Effector memory CD4-positive, alpha-beta T cell (primary cell): ENCODE data around the gene CAMTA1.
A peak's percentile ranks its signal among the peaks of the same experiment; 100 is the strongest.

Experiments used
- DNase-seq, 3 donors: peaks; one replicate each; pipeline ENCODE4 v3.0.0-alpha.2; 2020
- H3K27ac ChIP-seq: 2 replicates; pipeline ENCODE4 v1.7.0; 2013; ENCODE audit warnings: mild to moderate bottlenecking, low read length, moderate library complexity; ENCODE audit not compliant: insufficient read depth, poor library complexity, severe bottlenecking
- H3K27me3 ChIP-seq: replicated peaks from 2 replicates; pipeline ENCODE4 v1.7.0; 2013; ENCODE audit warnings: mild to moderate bottlenecking, low read length; ENCODE audit not compliant: insufficient read depth, control insufficient read depth, poor library complexity, severe bottlenecking
- H3K36me3 ChIP-seq: 2 replicates; pipeline ENCODE4 v1.7.0; 2013; ENCODE audit warnings: mild to moderate bottlenecking, low read length, moderate library complexity; ENCODE audit not compliant: control insufficient read depth, insufficient read depth
- H3K4me1 ChIP-seq: 2 replicates; pipeline ENCODE4 v1.7.0; 2013; ENCODE audit warnings: low read length, mild to moderate bottlenecking; ENCODE audit not compliant: control insufficient read depth, insufficient read depth, poor library complexity, severe bottlenecking
- H3K4me3 ChIP-seq: 2 replicates; pipeline ENCODE4 v1.7.0; 2013; ENCODE audit warnings: low read length, low read depth, mild to moderate bottlenecking; ENCODE audit not compliant: insufficient read depth, poor library complexity, severe bottlenecking
- H3K9me3 ChIP-seq: 2 replicates; pipeline ENCODE4 v1.7.0; 2013; ENCODE audit warnings: mild to moderate bottlenecking, low read length, moderate library complexity; ENCODE audit not compliant: control insufficient read depth

CAMTA1 gene

GRCh38 chr1:7744882-7745281 lies 959.6 kb downstream of the CAMTA1 start:
- no peak for DNase-seq
- Histone ChIP-seq H3K27ac (no peak overlapping the region), H3K9me3 (no peaks in the 10 kb centered on the region), H3K27me3 (no peaks in the 10 kb centered on the region), H3K4me1 (no peaks in the 10 kb centered on the region), H3K36me3 (no peaks in the 10 kb centered on the region), H3K4me3 (no peak overlapping the region)

DNA sequence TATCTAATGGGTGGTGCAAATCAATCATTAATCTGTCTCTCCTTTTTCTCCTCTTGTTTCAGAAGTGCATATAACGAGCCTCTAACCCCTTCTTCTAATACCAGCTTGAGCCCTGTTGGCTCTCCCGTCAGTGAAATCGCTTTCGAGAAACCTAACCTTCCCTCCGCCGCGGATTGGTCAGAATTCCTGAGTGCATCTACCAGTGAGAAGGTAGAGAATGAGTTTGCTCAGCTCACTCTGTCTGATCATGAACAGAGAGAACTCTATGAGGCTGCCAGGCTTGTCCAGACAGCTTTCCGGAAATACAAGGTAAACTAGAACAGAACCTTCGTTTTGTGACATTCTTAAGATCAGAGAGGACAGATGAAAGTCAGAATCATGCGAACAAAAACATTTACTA lies 960.5 kb downstream of the CAMTA1 start:
- no peaks in the 10 kb centered on the region for H3K9me3 ChIP-seq
- H3K27ac ChIP-seq: no peak overlapping the region
- H3K4me3 ChIP-seq: no peak overlapping the region
- DNase-seq: no peak
- no peaks in the 10 kb centered on the region for H3K27me3 ChIP-seq
- no peaks in the 10 kb centered on the region for H3K4me1 ChIP-seq
- H3K36me3 ChIP-seq: no peaks in the 10 kb centered on the region

- Histone ChIP-seq H3K27me3 (no peaks in the 10 kb centered on the region), H3K4me1 (no peaks in the 10 kb centered on the region), H3K9me3 (no peaks in the 10 kb centered on the region), H3K27ac (no peak overlapping the region), H3K4me3 (no peak overlapping the region), H3K36me3 (no peaks in the 10 kb centered on the region)
- DNase-seq: no peak
These were observed 962.4 kb downstream of the CAMTA1 start for GRCh38 chr1:7747605-7748004.

- H3K4me3 ChIP-seq: no peak overlapping the region
- no peaks in the 10 kb centered on the region for H3K27me3 ChIP-seq
- H3K4me1 ChIP-seq: no peaks in the 10 kb centered on the region
- no peaks in the 10 kb centered on the region for H3K9me3 ChIP-seq
- no peaks in the 10 kb centered on the region for H3K36me3 ChIP-seq
- no peak for DNase-seq
- H3K27ac ChIP-seq: no peak overlapping the region
These were observed 963.9 kb downstream of the CAMTA1 start for GRCh38 chr1:7749126-7749525.

- no peak overlapping the region for H3K27ac ChIP-seq
These were observed 965.9 kb downstream of the CAMTA1 start for GRCh38 chr1:7751174-7751573.

GRCh38 chr1:7752512-7753417 lies 967.5 kb downstream of the CAMTA1 start:
- DNase-seq: peak; percentile 6 to 47 (median 19)
- Histone ChIP-seq H3K4me3 (no peak overlapping the region), H3K27ac (no peak overlapping the region)

More at GRCh38 chr1:7751174-7751573, 965.9 kb downstream of the CAMTA1 start:
- Histone ChIP-seq H3K27me3 (no peaks in the 10 kb centered on the region), H3K4me1 (no peaks in the 10 kb centered on the region), H3K9me3 (no peaks in the 10 kb centered on the region), H3K4me3 (no peak overlapping the region), H3K36me3 (no peaks in the 10 kb centered on the region)
- no peak for DNase-seq

GRCh38 chr1:7753641-7754040 lies 968.4 kb downstream of the CAMTA1 start:
- Histone ChIP-seq H3K27ac (no peak overlapping the region), H3K36me3 (no peaks in the 10 kb centered on the region), H3K4me3 (no peak overlapping the region), H3K9me3 (no peaks in the 10 kb centered on the region), H3K4me1 (no peaks in the 10 kb centered on the region), H3K27me3 (no peaks in the 10 kb centered on the region)
- DNase-seq: no peak

More at GRCh38 chr1:7752512-7753417, 967.5 kb downstream of the CAMTA1 start:
- no peaks in the 10 kb centered on the region for H3K27me3 ChIP-seq
- no peaks in the 10 kb centered on the region for H3K4me1 ChIP-seq
- no peaks in the 10 kb centered on the region for H3K36me3 ChIP-seq
- no peaks in the 10 kb centered on the region for H3K9me3 ChIP-seq

DNA sequence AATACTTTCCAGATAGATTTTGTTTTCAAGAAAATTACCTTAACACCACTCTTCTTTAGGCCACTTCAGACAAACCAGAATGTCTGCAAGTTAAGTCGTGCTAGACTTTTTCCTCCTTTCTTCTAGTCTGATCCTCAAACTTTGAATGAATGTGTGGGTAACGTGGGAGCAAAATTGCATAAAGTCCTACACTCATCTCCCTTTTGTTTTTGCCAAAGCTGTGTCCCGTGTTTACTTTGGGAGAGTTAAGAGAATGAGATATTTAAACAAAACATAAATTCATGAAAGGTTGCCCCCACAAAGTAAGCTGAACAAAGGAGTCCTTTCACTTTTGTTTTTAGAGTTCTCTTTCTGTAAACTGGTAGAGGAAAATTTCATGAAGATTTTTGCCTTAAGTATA lies 969.0 kb downstream of the CAMTA1 start:
- no peak overlapping the region for H3K4me3 ChIP-seq
- no peaks in the 10 kb centered on the region for H3K27me3 ChIP-seq
- H3K36me3 ChIP-seq: no peaks in the 10 kb centered on the region
- H3K4me1 ChIP-seq: no peaks in the 10 kb centered on the region
- H3K27ac ChIP-seq: no peak overlapping the region
- no peaks in the 10 kb centered on the region for H3K9me3 ChIP-seq
- DNase-seq: no peak

DNA sequence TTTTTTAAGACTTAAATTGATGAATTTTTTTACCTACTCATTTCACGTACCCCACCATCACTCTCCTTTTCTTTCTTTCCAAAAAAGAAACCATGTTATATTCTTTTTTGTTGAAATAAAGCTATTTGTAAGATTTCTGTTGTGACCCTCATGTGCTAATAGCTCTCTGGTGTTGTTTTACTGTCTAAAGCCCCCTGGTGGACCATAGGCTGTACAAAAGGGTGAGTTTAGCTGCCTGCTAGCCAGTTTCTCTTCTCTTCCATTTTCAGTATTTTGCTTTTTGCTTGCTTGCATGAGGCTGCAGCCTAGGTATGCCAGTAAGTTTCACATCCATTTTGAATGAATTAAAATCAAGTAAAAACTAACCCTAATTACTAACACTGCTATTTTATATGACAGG lies 970.2 kb downstream of the CAMTA1 start:
- DNase-seq: no peak
- Histone ChIP-seq H3K27me3 (no peaks in the 10 kb centered on the region), H3K4me1 (no peaks in the 10 kb centered on the region), H3K4me3 (no peak overlapping the region), H3K9me3 (no peaks in the 10 kb centered on the region), H3K27ac (no peak overlapping the region), H3K36me3 (no peaks in the 10 kb centered on the region)

DNA sequence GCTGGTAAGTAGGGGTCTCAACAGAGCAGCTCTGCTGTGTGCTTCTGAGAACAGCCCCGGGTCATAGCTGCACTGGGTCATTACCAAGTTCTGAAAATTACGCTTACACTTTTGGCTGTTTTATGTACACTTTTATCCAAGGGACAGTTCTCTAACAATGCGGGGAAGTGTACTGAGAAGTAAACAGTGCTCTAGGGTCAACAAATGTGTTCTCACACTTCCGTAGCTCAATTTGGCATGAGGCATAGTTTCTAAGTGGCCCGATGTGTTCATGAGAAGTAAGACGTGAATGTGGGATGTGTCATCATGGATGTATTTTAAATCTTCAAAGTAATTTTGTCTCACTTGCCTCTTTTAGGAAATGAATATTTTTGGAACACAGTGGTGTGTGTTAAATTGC lies 975.0 kb downstream of the CAMTA1 start:
- H3K27ac ChIP-seq: no peak overlapping the region
- no peaks in the 10 kb centered on the region for H3K4me1 ChIP-seq
- H3K27me3 ChIP-seq: no peaks in the 10 kb centered on the region
- no peak for DNase-seq
- H3K4me3 ChIP-seq: no peak overlapping the region
- H3K9me3 ChIP-seq: no peaks in the 10 kb centered on the region
- H3K36me3 ChIP-seq: no peaks in the 10 kb centered on the region
